SH-SY5Y (cell line): Measurements from ENCODE around the gene NAA25.

Experiments used
- GATA2 ChIP-seq: IDR thresholded peaks from 2 replicates; pipeline ENCODE4 v1.6.1; 2011; ENCODE audit warnings: mild to moderate bottlenecking, low read depth, low read length
- GATA3 ChIP-seq: IDR thresholded peaks from 2 replicates; pipeline ENCODE4 v1.6.1; 2011; ENCODE audit warnings: low read depth, mild to moderate bottlenecking, low read length, moderate library complexity

DNA sequence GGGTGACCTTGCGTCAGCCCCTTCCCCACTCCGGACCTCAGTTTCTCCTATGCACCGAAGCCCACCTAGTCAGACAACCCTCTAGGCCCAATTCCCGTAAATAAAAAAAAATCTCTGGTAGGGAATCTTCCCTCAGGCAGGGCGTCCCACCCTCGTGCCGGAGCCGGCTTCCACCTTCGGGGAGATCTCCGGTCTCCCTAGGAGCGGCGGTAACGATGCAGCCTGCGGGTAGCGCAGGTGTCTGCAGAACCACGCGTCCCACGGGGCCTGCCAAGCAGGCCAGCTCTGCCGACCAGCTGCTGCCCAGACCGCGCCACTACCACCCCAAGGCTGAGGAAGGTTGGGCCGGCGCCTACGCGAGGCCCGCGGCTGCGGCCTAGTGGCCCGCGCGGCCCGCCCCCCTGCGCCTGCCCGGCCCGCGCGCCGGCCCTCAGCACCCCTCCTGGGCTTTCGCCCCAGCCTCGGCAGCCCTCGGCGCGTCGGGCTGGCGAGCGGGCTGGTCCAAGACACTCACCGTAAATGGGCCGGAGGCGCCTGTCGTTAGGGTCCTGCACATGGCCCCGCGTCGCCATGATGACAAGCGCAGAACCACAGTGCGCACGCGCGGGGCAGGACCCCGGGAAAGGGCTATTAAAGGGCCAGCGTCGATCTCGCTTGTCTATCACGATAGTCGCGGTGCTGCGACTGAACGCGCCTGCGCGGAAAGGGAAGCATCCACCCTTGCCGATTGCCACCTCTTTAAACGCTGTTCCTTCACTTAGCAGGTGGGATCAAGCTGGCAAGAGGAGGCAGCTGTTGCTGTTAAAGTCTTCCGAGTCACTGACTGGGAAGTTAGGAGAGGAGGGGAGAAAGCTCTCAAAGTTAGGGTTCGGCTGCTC, at the start of gene NAA25:
- TF ChIP-seq GATA2 (no peak), GATA3 (no peak)
